Body of pancreas (tissue), 4 donors: ENCODE data around the gene FAM13A.

ENCODE experiments used
- POLR2A ChIP-seq, 3 donors: fragments of 450-650 bp; IDR thresholded peaks; one replicate each; pipeline ENCODE4 v1.6.1; 2016; ENCODE audit warnings: antibody characterized with exemption in 3 of 3, mild to moderate bottlenecking in 2 of 3
- TF ChIP-seq, protein P1 (sequence below), 7 experiments: fragments of 450-650 bp in 4 of 7; fragments of 200-600 bp in 3 of 7; sonication (generic) in 3 of 7; IDR thresholded peaks; one replicate each; pipeline ENCODE4 v1.5.1; 2016 to 2019; ENCODE audit warnings: antibody characterized with exemption in 7 of 7

GRCh38 chr4:89021062-89021461 is 35.9 kb downstream of the FAM13A start:
- TF ChIP-seq, protein P1, sequence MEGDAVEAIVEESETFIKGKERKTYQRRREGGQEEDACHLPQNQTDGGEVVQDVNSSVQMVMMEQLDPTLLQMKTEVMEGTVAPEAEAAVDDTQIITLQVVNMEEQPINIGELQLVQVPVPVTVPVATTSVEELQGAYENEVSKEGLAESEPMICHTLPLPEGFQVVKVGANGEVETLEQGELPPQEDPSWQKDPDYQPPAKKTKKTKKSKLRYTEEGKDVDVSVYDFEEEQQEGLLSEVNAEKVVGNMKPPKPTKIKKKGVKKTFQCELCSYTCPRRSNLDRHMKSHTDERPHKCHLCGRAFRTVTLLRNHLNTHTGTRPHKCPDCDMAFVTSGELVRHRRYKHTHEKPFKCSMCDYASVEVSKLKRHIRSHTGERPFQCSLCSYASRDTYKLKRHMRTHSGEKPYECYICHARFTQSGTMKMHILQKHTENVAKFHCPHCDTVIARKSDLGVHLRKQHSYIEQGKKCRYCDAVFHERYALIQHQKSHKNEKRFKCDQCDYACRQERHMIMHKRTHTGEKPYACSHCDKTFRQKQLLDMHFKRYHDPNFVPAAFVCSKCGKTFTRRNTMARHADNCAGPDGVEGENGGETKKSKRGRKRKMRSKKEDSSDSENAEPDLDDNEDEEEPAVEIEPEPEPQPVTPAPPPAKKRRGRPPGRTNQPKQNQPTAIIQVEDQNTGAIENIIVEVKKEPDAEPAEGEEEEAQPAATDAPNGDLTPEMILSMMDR (IDR thresholded peaks at IDR 0.05): no peak
- no peak for TF ChIP-seq POLR2A (IDR thresholded peaks at IDR 0.05)
